NCI-H146 (cell line): Measurements from ENCODE around the gene UGT1A8.

Experiments used
- DNase-seq: peaks from one replicate; lab custom pipeline; 2025; lab: John Stamatoyannopoulos, UW

Gene UGT1A8

GRCh38 chr2:233766416-233766815 lies 149.0 kb downstream of the UGT1A8 start:
- no peak for DNase-seq

- DNase-seq: no peak
These were observed 150.6 kb downstream of the UGT1A8 start for GRCh38 chr2:233768076-233768475.

GRCh38 chr2:233769260-233769659 lies 151.8 kb downstream of the UGT1A8 start:
- no peak for DNase-seq

- DNase-seq: no peak
These were observed 154.7 kb downstream of the UGT1A8 start for GRCh38 chr2:233772153-233772552.

GRCh38 chr2:233772583-233772982 lies 155.2 kb downstream of the UGT1A8 start:
- no peak for DNase-seq

GRCh38 chr2:233773854-233774253 lies 156.4 kb downstream of the UGT1A8 start:
- DNase-seq: no peak

GRCh38 chr2:233775414-233775813 lies 158.0 kb downstream of the UGT1A8 start:
- DNase-seq: no peak

- DNase-seq: no peak
These were observed 160.6 kb downstream of the UGT1A8 start, which contains the start of gene MROH2A for GRCh38 chr2:233778030-233778429. Gene MROH2A (plus strand): TSS chr2:233778330. CDS start chr2:233779359, 1,029 bp downstream.

- DNase-seq: no peak
These were observed 162.3 kb downstream of the UGT1A8 start for GRCh38 chr2:233779722-233780121.

- no peak for DNase-seq
These were observed 163.3 kb downstream of the UGT1A8 start for GRCh38 chr2:233780771-233781170.

- no peak for DNase-seq
These were observed 172.1 kb downstream of the UGT1A8 start for GRCh38 chr2:233789554-233789953.

- no peak for DNase-seq
These were observed 173.9 kb downstream of the UGT1A8 start for GRCh38 chr2:233791151-233791882.

GRCh38 chr2:233791883-233792329 lies 174.5 kb downstream of the UGT1A8 start:
- DNase-seq: no peak

- DNase-seq: no peak
These were observed 175.3 kb downstream of the UGT1A8 start for GRCh38 chr2:233792720-233793119.

GRCh38 chr2:233793465-233794127 lies 176.2 kb downstream of the UGT1A8 start:
- no peak for DNase-seq

GRCh38 chr2:233794128-233794658 lies 176.8 kb downstream of the UGT1A8 start:
- DNase-seq: no peak

GRCh38 chr2:233795735-233796171 lies 178.3 kb downstream of the UGT1A8 start:
- no peak for DNase-seq

- no peak for DNase-seq
These were observed 178.8 kb downstream of the UGT1A8 start for GRCh38 chr2:233796254-233796653.

GRCh38 chr2:233798335-233799086 lies 181.1 kb downstream of the UGT1A8 start:
- no peak for DNase-seq

GRCh38 chr2:233799087-233799665 lies 181.7 kb downstream of the UGT1A8 start:
- DNase-seq: no peak

GRCh38 chr2:233799716-233800115 lies 182.3 kb downstream of the UGT1A8 start:
- DNase-seq: no peak

- no peak for DNase-seq
These were observed 182.8 kb downstream of the UGT1A8 start for GRCh38 chr2:233800208-233800607.
